ENCODE results near the gene PIK3AP1.

PIK3AP1 gene

DNA sequence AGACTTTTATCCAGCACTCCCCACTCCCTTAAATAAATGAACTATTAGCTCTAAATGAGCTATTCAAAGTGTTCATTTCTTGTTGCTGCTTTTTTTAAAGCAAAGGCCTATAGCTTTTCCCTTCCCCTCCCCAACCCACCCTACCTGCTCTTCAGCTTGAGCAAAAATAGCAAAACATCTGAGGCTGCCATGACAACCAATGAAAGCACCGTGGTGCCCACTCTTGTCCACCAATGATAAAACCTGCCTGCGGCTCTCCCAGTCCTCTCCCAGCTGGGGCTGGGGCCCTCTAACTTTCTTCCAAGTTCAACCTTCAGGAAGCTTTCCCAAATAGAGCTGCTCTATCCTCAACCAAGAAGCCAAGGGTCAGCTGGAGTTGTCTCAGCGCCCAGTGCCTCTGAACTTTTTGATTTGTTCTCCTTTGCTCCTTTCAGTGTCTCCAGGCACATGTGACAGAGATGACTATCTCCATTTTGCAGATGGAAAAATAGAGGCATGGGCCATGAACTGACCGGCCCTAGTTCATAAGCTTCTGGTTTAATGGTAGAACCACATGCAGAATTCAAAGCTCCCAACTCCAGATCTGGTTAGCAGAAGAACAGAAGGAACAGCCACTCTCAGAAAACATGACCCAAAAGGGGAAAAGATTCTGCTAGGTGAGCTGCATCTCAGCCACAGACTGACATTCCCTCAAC is 47.7 kb downstream of the PIK3AP1 start:
- no peak for DNase-seq (ENCODE audit: low read depth in 3 of 3)

DNA sequence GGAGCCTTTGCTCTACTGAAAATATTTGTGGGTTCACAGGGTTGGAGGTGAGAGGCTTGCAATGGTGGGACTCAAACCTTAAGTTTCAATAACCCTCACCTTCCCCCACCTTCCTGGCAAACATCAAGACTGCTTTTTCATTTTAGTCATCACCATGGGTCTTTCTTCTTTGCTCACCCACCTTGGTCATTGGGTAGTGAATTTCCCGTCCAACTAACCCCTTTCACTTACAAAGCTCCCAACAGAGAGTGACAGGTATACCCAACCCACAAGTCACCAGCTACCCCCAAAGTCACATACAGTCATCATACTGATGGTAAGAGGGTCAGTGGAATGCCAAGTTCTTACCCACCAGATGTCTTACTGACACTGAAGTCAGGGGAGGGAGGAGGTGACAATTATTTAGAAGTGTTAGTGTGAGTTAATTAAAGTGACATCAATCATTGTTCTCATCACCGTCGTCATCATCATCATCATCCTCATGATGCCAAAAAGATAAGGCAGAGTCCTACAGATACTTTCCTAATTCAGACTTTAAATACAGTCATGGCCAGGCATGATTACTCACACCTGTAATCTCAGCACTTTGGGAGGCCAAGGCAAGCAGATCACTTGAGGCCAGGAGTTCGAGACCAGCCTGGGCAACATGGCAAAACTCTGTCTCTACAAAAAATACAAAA is 49.0 kb downstream of the PIK3AP1 start:
- no peak for DNase-seq (ENCODE audit: low read depth in 3 of 3)

DNA sequence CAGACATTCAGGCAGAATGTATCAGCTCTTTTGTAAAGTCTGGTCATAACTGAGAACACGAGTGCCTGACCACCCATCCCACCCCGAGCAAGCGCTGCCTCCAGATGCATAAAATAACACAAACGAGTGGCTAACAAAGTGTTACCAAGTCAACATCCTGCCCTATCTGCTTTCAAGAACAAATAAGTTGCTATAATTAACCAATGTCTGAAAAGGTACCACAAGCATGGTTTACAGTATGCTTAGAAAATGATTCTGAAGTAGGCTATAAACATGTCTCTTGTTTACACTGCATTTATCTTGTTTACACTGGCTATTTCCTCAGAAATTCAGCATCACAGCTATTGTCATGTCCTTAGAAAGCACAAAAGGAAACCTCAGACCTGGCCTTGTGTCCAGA is 49.5 kb downstream of the PIK3AP1 start:
- DNase-seq (ENCODE audit: low read depth in 3 of 3): no peak

DNA sequence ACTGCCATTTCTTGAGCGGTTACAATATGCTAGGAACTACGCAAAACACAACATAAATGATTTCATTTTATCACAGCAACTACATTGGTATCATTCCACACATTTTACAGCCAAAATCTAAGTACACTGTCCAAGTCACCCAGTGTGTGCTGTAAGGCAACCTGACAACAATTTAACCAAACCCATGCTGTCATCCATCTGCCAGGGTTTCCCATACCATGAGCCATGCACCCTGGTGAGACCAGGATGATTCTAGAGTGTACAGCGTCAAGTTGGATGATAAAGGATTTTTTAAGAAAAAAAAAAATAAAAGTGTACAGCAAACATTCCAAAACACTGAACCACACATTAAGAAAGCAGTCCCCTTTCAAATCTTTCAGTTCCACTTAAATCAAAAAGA is 52.9 kb downstream of the PIK3AP1 start:
- DNase-seq (ENCODE audit: low read depth in 3 of 3): no peak

DNA sequence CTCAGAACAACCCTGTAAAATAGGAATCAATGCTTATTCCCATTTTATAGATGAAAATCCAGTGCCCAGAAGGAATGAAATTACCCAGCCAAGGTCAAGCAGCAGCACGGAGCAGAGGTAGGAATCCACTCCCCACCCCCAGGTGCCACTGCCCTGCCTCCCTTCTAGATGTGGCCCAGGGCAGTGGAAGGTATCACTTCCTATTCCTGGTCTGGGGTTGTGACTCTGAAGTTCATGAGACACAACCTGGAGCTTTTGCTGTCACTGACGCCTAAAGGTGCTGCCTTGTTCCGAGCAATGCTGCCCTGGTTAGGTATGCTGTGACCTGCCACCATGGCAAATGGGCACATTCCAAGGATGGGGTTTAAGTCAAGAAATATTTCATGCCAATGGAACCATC is 53.6 kb downstream of the PIK3AP1 start:
- DNase-seq (ENCODE audit: low read depth in 3 of 3): no peak

DNA sequence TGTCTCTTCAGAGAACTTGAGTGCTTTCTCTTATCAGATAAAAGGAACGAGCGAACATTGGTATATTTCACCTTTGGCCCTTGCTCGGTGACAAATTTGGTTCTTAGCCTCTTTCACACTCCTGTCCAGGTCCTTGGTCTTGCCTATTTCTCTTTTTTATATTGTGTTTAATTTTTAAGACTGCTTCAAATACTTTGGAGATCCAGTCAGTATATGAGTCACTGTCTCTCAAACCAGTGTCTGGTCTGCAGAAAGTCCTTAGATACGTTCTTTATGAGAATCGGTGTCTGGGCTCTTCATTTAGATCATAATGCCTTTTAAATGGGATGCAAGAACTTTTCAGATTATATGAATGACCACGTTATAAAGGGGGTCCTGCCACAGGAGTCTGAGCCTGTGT is 55.0 kb downstream of the PIK3AP1 start:
- DNase-seq (ENCODE audit: low read depth in 3 of 3): no peak

DNA sequence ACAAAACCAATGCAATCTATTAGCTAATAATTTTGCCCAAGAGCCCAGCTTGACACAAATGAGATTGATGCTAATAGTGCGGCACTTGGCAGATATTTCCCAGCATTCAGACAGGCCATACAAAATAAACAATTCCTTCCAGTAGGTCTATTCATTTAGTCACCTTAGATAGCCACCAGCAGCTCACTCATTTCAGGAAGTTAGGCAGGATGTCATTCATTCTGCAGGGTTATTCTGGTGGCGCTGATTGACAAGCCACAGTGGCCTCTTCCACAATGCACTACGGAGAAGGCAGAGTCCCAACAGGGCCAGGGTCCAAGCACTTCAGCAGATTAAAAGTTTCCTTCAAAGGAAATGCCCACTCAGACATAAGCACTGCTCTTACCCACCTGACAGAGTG is 55.8 kb downstream of the PIK3AP1 start:
- DNase-seq (ENCODE audit: low read depth in 3 of 3): no peak

DNA sequence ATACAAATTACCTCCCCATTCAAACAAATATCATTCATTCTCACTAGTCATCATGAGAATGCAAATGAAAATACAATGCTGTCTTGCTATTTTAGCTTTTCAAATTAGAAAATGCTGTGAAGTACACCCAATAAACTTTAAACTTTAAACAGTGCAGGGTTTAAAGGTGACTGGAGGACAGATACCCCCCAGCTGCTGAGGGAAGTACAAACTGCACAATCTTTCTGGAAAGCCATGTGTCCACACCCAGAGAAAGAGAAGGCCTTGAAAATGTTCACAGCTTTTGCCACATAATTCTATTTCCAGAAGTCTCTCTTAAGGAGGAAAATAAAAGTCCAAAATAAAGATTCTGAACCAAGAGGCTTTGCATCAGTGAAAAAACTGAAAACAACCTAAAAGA is 56.5 kb downstream of the PIK3AP1 start:
- DNase-seq (ENCODE audit: low read depth in 3 of 3): no peak

DNA sequence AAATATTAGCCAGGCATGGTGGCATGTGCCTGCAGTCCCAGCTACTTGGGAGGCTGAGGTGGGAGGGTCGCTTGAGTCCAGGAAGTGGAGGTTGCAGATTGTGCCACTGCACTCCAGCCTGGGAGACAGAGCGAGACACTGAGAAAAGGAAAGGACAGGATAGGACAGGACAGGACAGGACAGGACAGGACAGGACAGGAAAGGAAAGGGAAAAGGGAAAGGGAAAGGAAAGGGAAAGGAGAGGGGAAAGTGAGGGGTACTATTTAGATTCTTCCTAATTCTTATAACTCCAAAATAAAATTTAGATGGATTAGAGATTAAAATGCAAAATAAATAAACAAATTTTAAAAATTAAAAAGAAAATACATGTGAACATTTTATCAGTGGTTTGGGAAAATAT is 58.7 kb downstream of the PIK3AP1 start:
- DNase-seq (ENCODE audit: low read depth in 3 of 3): no peak

DNA sequence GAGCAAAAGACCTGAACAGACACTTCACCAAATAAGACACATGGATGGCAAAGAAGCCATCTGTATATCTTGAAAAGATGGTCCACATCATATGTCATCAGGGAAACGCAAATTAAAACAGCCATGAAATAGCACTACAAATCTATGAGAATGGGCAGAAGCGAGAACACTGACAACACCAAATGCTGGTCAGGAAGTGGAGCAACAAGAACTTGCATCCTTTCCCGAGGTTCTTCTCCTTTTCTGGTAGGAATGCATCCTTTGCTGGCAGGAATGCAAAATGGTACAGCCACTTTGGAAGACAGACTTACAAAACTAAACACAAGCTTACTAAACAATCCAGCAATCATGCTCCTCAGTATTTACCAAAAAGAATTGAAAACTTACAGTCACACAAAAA is 60.0 kb downstream of the PIK3AP1 start:
- DNase-seq (ENCODE audit: low read depth in 3 of 3): no peak

DNA sequence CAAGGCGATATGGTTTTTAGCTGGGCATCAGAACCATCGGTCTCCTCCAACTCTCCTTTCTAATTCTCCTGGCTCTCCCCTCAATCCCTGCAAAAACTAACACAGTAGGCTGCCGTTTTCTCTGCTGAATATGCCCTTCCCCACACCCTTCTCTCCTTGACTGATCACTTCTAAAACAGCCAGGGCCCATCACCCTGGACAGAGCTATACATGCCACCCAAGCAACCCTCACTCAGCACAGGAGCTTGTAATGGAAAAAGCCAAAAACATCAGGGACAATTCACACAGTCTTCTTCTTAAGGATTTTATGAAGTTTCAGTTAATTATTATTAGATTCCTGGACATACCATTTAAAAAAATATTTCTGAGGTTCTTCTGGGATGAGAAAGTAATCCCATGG is 61.5 kb downstream of the PIK3AP1 start:
- DNase-seq (ENCODE audit: low read depth in 3 of 3): no peak

DNA sequence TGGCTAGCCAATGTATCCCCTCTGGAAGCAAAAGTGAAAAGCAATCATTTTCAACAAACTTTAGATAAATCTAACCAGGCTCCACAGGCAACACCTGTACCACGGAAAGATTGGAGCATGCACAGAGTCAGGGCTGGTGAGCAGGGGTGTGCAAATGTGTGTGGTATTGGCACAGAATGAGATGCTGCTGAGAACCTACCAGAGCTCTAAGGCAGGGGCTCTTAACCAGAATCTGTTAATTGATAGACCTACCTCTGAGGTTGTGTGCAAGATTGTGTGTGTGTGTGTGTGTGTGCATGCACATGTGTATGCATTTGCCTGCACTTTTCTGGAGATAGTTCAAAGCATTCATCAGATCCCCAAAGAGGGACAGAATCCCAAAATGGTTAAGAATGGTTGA is 62.9 kb downstream of the PIK3AP1 start:
- DNase-seq (ENCODE audit: low read depth in 3 of 3): no peak

DNA sequence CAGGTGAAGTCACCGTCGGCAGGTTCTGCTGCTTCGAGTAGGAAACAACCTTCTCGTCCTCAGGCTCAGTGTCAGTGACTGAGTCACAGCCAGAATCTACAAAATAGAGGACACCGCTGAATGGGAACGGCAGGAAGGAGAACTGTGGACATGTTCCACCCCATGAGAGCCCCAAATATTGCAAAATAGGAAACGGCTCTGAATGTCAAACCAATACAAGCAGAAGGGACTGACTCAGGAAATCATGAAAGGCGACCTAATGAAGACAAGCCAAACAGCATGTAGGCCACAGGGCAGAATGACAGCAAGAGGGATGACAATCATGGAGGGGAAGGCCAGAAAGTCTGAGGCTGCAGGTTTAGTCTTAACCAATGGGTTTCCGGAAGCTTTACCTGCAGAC is 63.5 kb downstream of the PIK3AP1 start:
- no peak for DNase-seq (ENCODE audit: low read depth in 3 of 3)

DNA sequence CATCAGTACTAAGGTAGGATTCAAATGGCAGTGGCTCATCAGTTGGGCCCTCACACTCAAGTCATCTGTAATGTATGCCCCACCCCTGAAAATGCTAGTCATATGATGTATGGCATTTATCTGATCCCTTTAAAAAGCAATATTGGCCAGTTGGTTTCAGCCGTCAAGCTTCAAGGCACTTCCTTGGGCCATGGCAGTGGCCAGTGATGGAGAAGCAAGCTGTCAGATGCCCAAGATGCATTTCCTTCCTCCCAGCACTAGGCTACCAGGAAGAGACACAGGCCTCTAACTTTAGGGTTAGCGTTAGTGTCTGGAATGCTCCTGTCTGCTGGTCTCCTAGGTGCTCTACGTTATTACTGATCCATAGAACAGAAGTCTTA is 64.1 kb downstream of the PIK3AP1 start:
- DNase-seq (ENCODE audit: low read depth in 3 of 3): no peak

DNA sequence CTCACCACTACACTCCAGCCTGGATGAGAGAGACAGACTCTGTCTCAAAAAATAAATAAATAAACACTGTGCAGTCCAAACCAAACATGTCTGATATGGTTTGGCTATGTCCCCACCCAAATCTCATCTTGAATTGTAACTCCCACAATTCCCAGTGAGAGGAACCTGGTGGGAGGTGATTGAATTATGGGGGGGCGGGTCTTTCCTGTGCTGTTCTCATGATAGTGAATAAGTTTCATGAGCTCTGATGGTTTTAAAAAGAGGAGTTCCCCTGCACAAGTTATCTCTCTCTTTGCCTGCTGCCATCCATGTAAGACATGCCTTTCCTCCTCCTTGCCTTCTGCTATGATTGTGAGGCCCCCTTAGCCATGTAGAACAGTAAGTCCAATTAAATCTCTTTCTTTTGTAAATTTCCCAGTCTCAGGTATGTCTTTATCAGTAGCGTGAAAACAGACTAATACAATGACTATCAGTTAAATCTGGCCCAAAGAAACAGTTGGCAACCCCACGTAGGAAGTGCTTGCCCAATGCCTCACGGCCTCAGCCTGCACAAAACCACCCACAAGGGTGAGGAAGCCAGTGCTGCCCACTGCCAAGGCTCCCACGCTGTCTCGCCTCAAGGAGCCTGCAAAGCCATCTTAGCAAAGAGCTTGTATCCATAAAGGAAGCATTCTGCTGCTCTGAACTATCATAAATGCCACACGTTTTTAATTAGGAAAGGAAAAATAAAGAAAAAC is 64.7 kb downstream of the PIK3AP1 start:
- DNase-seq (ENCODE audit: low read depth in 3 of 3): no peak

DNA sequence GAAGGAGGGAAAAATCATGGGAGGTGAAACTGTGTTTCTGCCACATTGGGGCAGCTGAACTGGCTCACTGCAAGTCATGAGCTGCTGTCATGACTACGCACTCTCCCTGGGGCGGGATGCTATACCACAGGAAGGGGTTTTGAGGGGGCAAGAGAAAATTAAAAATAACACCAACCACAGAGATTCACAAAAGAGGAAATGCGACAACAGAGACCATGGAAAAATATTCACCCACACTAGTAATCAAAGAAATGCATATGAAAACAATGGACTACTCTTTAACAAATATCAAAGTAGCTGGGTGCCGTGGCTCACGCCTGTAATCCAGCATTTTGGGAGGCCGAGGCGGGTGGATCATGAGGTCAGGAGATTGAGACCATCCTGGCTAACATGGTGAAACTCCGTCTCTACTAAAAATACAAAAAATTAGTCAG is 68.3 kb downstream of the PIK3AP1 start:
- no peak for DNase-seq (ENCODE audit: low read depth in 3 of 3)

DNA sequence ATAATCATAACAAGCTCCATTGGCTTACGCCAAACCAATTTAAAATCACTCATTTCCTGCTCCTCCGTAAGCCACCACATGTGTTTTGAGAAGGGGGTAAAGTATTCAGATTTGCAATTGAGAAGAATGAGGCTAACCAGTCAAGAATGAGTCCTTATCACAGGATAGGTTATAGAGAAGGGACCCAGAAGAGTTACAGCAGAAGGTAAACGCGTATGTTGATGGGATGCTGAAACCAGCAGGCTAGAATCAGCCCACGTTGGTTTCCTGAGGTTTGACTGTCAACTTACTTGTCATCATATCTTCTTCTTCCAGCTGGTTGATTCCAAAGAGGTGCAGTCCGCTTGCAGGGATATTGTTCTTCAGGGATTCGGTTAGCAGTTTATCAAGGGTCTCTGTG is 69.4 kb downstream of the PIK3AP1 start:
- no peak for DNase-seq (ENCODE audit: low read depth in 3 of 3)

DNA sequence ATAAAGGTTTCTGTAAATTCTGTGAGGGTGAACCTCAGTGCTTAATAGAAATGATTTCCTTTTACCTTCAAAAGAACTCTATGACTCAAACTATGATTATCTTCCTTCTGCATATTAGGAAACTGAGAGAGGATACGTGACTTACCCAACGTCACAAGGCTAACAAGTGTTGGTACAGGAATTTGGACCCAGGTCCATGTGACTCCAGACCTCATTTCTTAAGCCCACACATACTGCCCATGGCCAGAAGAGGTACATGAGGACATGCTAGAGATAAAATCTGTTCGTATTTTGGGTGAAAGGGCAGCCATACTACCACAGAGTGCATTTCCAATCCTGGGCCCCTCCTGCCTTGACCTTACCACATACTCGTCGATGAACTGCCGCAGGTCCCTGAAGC is 72.0 kb downstream of the PIK3AP1 start:
- no peak for DNase-seq (ENCODE audit: low read depth in 3 of 3)

DNA sequence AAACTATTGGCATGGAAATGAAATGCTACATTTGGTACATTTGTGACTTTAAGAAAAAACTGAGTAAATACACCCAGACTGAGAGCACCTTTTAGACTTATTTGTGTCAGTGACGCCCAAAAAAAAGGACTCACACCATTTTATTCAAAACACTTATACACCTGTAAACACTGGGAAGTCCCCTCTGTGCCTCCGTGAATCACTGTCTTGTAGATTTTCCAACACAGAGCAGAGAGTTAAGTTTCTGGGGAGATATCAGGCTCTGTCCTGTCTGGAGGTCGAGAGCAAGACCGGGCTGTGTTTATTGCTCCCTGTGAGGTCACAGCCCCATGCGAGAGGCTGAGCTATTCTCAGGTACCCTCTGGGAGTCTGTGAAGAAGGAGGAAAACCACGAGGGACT is 72.8 kb downstream of the PIK3AP1 start:
- DNase-seq (ENCODE audit: low read depth in 3 of 3): no peak

DNA sequence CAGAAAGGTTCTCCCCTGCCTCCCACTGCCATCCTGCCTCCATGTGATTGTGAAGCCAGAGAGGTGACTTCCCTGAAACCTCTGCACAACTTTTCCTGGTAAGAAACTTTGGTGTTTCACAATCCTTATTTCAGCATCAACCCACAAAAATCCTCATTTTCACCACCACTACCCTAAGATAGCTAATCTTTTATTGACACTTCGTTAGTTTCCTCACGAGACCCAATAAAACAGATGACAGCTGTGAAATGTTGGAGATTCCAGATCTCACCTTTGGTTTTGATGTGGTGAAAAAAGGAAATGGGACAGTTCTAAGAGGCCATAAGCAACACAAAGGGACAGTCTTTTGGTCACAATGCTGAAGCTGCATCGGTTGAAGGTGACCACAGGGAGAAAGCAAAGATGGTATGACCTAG is 73.6 kb downstream of the PIK3AP1 start:
- no peak for DNase-seq (ENCODE audit: low read depth in 3 of 3)

DNA sequence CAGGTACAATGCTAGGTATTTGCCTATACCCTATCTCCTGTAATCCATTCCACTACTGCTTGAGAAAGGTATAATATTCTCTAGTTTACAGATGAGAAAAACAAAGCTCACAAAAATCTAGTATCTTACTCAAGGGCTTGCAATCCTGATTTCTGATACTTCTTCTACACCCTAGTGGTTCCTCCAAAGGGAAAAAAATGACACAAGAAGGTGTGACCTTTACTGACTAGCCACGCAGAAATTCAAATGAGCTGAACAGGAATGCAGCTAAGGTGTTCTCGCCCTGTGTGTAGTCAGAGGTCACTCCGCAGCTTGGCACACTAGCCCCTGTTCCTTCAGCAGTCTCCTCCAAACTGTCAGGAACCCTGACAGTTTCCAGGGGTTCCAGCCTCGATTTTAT is 74.0 kb downstream of the PIK3AP1 start:
- DNase-seq (ENCODE audit: low read depth in 3 of 3): no peak

DNA sequence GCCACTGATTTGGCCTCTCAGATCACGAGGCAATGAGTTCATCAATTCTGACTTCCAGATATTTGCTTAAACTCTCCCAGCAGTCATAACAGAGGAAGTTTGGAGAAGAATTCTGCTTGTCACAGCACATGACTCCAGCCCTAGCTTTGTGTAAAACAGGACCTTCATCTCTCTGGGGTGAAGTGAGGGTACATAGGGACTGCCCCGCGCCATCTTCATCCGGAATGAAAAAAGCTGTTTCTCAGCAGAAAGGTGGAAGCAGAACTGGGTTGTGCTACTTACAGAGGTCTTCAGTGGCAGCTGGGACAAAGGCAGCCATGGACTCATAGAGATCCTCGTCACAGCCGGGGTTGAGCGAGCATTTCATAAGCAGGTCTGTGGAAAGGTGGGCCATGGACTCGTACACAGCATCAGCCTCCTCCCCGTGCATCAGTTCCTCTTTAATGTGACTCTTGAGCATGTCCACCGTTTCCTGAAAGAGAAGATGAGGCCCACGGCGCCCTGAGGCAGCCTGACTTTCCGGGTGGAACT is 75.1 kb downstream of the PIK3AP1 start:
- DNase-seq (ENCODE audit: low read depth in 3 of 3): no peak

DNA sequence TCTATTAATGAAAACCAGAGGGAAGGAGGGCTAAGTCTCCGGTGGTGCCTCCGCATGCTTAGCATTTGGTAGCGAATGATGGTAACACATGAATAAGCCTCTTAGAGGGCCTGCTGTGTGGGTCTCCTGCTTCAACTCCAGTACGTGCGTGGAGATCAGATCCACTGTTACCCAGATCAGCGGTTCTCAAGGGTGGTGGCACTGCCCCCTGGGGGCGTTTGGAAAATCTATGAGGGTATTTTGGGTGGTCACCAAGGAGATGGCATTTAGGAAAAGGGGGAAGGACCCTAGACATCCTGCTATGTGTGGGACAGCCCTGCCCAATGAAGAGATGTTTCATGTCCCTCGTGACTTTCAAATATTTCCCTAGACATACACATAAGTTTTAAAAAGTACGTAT is 76.4 kb downstream of the PIK3AP1 start:
- no peak for DNase-seq (ENCODE audit: low read depth in 3 of 3)
